Stimulated activated CD8-positive, alpha-beta memory T cell treated with anti-CD3 and anti-CD28 coated beads, Interleukin-15, amount 100 ng/mL, for 1 hour (primary cell): ENCODE results near the gene CCR2.

Experiments used
- DNase-seq: peaks from one replicate; pipeline ENCODE4 v3.0.0-alpha.2; 2020; ENCODE audit warnings: low read depth

CCR2 gene

GRCh38 chr3:46405301-46406019 lies 51.5 kb downstream of the CCR2 start:
- DNase-seq: no peak

DNA sequence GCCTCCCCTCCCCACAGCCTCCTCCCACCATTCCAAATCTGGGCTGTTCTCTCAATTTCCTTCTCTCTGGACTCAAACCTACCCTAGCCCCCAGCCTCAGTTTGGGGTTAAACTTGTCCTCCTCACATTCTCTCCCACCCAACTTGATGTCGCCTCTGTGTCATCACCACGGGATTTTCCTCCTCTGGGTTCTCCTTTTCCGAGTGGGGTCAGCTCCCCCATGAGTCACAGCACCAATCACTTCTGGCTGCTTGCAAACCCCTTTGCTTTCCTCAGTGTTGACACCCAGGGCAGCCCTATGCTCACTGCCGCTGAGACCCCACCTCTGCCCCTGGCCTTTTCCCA lies 52.5 kb downstream of the CCR2 start:
- no peak for DNase-seq

GRCh38 chr3:46406788-46407611 lies 53.1 kb downstream of the CCR2 start, which contains the start of the genes CCR5AS and CCRL2:
Gene CCR5AS (minus strand): TSS chr3:46407066.
Gene CCRL2 (plus strand): TSS chr3:46407259. CDS start chr3:46408080, 821 bp downstream.
- DNase-seq: peak; percentile 4

DNA sequence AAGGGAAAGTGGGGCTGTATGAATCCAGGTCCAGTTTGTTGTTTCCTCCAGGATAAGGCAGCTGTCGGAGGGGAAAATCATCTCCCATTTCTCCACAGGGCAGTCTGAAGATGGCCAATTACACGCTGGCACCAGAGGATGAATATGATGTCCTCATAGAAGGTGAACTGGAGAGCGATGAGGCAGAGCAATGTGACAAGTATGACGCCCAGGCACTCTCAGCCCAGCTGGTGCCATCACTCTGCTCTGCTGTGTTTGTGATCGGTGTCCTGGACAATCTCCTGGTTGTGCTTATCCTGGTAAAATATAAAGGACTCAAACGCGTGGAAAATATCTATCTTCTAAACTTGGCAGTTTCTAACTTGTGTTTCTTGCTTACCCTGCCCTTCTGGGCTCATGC lies 54.1 kb downstream of the CCR2 start:
- no peak for DNase-seq

DNA sequence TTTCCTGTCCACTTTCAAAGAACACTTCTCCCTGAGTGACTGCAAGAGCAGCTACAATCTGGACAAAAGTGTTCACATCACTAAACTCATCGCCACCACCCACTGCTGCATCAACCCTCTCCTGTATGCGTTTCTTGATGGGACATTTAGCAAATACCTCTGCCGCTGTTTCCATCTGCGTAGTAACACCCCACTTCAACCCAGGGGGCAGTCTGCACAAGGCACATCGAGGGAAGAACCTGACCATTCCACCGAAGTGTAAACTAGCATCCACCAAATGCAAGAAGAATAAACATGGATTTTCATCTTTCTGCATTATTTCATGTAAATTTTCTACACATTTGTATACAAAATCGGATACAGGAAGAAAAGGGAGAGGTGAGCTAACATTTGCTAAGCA lies 54.9 kb downstream of the CCR2 start:
- DNase-seq: no peak

DNA sequence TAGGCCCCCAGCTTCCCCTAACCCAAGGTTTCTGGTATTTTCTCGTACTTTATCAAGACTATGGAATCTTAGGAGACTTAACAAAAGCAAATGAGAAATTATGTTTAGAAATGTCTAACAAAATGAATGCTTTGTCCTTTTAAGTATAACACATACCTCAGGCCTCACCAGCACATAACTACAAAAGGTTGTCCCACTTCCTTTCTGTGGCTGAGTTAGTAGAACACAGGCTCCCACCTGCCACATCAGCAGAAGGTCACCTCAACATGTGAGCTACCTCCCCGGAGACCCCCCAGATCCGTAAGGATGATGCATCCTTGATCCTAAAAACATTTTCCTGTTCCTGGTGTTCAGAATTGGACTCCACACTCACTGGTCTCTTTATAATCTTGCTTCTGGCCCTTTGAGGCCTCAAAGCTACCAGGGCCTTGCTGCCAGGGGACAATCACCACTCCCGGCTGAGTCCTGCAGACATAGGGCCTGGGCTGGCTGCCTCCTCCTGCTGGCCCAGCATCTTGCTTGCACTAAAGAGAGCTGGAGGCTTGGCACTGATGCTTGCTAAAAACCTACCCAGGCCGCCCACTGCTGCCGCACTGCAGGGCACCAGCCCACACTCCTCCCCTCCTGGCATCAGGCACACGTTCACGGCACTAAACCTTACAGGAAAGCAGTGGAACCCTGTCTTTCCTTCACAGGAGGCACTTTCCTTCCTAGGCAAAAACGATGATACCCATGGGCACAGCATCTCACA lies 56.0 kb downstream of the CCR2 start:
- DNase-seq: no peak
